WTC11 (cell line): ENCODE data around the gene MYL6B.

Experiments used
- NFATC4 ChIP-seq: fragments of 250-450 bp; sonication (Bioruptor Pico); IDR thresholded peaks from 2 replicates; pipeline ENCODE4 v1.9.0; 2021; ENCODE audit warnings: mild to moderate bottlenecking
- ZBTB21 ChIP-seq: sonication (generic); formaldehyde crosslinking; IDR thresholded peaks from 2 replicates; pipeline ENCODE4 v1.8.1; 2023; ENCODE audit warnings: mild to moderate bottlenecking, missing genetic modification reagents, borderline replicate concordance
- TF ChIP-seq, protein P1 (sequence below): fragments of 250-450 bp; sonication (Bioruptor Pico); IDR thresholded peaks from 2 replicates; pipeline ENCODE4 v2.1.2; 2022; ENCODE audit warnings: mild to moderate bottlenecking, moderate library complexity
- TF ChIP-seq, protein P2 (sequence below): fragments of 200-600 bp; IDR thresholded peaks from 2 replicates; pipeline ENCODE4 v1.8.0; 2022; ENCODE audit warnings: antibody characterized with exemption
- TF ChIP-seq, protein P3 (sequence below): fragments of 250-450 bp; sonication (Bioruptor Pico); IDR thresholded peaks from 2 replicates; pipeline ENCODE4 v1.8.0; 2021; ENCODE audit warnings: mild to moderate bottlenecking
- TF ChIP-seq, protein P4 (sequence below): sonication (generic); formaldehyde crosslinking; IDR thresholded peaks from 2 replicates; pipeline ENCODE4 v1.8.1; 2023; ENCODE audit warnings: mild to moderate bottlenecking, missing genetic modification reagents, borderline replicate concordance
- TF ChIP-seq, protein P5 (sequence below): sonication (generic); formaldehyde crosslinking; IDR thresholded peaks from 2 replicates; pipeline ENCODE4 v1.8.0; 2022; ENCODE audit warnings: mild to moderate bottlenecking, missing genetic modification reagents

DNA sequence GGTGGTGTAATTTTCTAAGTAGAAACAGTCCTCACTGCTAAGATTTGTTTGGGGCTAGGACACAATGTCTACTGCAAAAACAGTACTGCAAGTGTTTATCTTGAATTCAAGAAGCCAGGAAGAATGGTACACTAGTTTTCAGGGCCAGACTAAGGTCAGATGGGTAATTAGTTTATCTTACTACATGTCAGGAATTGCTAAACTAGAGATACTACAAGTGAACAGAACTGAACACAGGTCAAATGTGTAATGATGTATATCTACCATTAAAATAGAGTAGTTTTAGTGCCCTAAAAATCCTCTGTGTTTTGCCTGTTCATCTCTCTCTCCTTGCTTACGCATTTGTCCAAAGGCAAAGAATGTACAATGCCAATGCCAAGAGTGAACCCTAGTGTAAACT lies 38.3 kb upstream of the MYL6B start:
- TF ChIP-seq, protein P1, sequence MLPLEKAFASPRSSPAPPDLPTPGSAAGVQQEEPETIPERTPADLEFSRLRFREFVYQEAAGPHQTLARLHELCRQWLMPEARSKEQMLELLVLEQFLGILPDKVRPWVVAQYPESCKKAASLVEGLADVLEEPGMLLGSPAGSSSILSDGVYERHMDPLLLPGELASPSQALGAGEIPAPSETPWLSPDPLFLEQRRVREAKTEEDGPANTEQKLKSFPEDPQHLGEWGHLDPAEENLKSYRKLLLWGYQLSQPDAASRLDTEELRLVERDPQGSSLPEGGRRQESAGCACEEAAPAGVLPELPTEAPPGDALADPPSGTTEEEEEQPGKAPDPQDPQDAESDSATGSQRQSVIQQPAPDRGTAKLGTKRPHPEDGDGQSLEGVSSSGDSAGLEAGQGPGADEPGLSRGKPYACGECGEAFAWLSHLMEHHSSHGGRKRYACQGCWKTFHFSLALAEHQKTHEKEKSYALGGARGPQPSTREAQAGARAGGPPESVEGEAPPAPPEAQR: no peak
- TF ChIP-seq, protein P2, sequence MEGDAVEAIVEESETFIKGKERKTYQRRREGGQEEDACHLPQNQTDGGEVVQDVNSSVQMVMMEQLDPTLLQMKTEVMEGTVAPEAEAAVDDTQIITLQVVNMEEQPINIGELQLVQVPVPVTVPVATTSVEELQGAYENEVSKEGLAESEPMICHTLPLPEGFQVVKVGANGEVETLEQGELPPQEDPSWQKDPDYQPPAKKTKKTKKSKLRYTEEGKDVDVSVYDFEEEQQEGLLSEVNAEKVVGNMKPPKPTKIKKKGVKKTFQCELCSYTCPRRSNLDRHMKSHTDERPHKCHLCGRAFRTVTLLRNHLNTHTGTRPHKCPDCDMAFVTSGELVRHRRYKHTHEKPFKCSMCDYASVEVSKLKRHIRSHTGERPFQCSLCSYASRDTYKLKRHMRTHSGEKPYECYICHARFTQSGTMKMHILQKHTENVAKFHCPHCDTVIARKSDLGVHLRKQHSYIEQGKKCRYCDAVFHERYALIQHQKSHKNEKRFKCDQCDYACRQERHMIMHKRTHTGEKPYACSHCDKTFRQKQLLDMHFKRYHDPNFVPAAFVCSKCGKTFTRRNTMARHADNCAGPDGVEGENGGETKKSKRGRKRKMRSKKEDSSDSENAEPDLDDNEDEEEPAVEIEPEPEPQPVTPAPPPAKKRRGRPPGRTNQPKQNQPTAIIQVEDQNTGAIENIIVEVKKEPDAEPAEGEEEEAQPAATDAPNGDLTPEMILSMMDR: no peak
- no peak for TF ChIP-seq NFATC4 (CRISPR knock-in tag)
- TF ChIP-seq ZBTB21: no peak
- TF ChIP-seq, protein P3, sequence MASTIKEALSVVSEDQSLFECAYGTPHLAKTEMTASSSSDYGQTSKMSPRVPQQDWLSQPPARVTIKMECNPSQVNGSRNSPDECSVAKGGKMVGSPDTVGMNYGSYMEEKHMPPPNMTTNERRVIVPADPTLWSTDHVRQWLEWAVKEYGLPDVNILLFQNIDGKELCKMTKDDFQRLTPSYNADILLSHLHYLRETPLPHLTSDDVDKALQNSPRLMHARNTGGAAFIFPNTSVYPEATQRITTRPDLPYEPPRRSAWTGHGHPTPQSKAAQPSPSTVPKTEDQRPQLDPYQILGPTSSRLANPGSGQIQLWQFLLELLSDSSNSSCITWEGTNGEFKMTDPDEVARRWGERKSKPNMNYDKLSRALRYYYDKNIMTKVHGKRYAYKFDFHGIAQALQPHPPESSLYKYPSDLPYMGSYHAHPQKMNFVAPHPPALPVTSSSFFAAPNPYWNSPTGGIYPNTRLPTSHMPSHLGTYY (CRISPR knock-in tag): no peak
- TF ChIP-seq, protein P4, sequence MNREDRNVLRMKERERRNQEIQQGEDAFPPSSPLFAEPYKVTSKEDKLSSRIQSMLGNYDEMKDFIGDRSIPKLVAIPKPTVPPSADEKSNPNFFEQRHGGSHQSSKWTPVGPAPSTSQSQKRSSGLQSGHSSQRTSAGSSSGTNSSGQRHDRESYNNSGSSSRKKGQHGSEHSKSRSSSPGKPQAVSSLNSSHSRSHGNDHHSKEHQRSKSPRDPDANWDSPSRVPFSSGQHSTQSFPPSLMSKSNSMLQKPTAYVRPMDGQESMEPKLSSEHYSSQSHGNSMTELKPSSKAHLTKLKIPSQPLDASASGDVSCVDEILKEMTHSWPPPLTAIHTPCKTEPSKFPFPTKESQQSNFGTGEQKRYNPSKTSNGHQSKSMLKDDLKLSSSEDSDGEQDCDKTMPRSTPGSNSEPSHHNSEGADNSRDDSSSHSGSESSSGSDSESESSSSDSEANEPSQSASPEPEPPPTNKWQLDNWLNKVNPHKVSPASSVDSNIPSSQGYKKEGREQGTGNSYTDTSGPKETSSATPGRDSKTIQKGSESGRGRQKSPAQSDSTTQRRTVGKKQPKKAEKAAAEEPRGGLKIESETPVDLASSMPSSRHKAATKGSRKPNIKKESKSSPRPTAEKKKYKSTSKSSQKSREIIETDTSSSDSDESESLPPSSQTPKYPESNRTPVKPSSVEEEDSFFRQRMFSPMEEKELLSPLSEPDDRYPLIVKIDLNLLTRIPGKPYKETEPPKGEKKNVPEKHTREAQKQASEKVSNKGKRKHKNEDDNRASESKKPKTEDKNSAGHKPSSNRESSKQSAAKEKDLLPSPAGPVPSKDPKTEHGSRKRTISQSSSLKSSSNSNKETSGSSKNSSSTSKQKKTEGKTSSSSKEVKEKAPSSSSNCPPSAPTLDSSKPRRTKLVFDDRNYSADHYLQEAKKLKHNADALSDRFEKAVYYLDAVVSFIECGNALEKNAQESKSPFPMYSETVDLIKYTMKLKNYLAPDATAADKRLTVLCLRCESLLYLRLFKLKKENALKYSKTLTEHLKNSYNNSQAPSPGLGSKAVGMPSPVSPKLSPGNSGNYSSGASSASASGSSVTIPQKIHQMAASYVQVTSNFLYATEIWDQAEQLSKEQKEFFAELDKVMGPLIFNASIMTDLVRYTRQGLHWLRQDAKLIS: no peak
- TF ChIP-seq, protein P5, sequence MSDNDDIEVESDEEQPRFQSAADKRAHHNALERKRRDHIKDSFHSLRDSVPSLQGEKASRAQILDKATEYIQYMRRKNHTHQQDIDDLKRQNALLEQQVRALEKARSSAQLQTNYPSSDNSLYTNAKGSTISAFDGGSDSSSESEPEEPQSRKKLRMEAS (CRISPR knock-in tag): no peak
